Natural killer cell (primary cell): Measurements from ENCODE around the gene PLCH2. TPM values are rescaled to one million over a fixed set of nuclear protein-coding genes. Genes with fewer than 3 reads are reported as not detected.
A peak's percentile ranks its signal among the peaks of the same experiment; 100 is the strongest.

ENCODE experiments used
- ATAC-seq, 3 donors: fragments of 150-1000 bp in 2 of 3; fragments of 200-7000 bp in 1 of 3; cut with Tn5 transposase; 1 replicate in 1 of 3; 2 replicates in 2 of 3; pipeline ENCODE4 v1.10.0; 2021; ENCODE audit warnings: mild to moderate bottlenecking in 2 of 3, moderate library complexity in 2 of 3
- DNase-seq, 2 donors: peaks; one replicate each; pipeline versions ENCODE4 v3.0.0 to v3.0.0-alpha.2; 2013 to 2021; ENCODE audit warnings: mixed read lengths in 1 of 2
- H3K27ac ChIP-seq: one replicate; pipeline ENCODE4 v1.5.1; 2013; ENCODE audit warnings: mild to moderate bottlenecking, low read length
- H3K27me3 ChIP-seq: one replicate; pipeline ENCODE4 v1.6.1; 2013; ENCODE audit warnings: low read length; ENCODE audit not compliant: control insufficient read depth, insufficient read depth
- H3K36me3 ChIP-seq: one replicate; pipeline ENCODE4 v1.6.1; 2013; ENCODE audit warnings: low read length; ENCODE audit not compliant: control insufficient read depth, insufficient read depth
- H3K4me1 ChIP-seq: one replicate; pipeline ENCODE4 v1.6.1; 2013; ENCODE audit warnings: low read length; ENCODE audit not compliant: control insufficient read depth, insufficient read depth
- H3K4me3 ChIP-seq: one replicate; pipeline ENCODE4 v1.5.1; 2013; ENCODE audit warnings: low read length
- H3K9me3 ChIP-seq: one replicate; pipeline ENCODE4 v1.6.1; 2013; ENCODE audit warnings: low read length; ENCODE audit not compliant: control insufficient read depth, insufficient read depth
- H3K27ac Mint-ChIP-seq, 2 donors: one replicate each; pipeline ENCODE4 v1.8.0; 2022; ENCODE audit warnings: mild to moderate bottlenecking in 2 of 2, mixed read lengths in 2 of 2, moderate library complexity in 1 of 2
- H3K27me3 Mint-ChIP-seq, 2 donors: one replicate each; pipeline ENCODE4 v1.8.0; 2022; ENCODE audit warnings: low read depth in 2 of 2, mixed read lengths in 2 of 2
- H3K36me3 Mint-ChIP-seq: one replicate; pipeline ENCODE4 v1.8.0; 2022; ENCODE audit warnings: mixed read lengths
- H3K4me1 Mint-ChIP-seq, 2 donors: one replicate each; pipeline ENCODE4 v1.8.0; 2022; ENCODE audit warnings: mixed read lengths in 2 of 2
- H3K4me3 Mint-ChIP-seq: one replicate; pipeline ENCODE4 v1.8.0; 2022; ENCODE audit warnings: mild to moderate bottlenecking, moderate library complexity, mixed read lengths
- H3K9me3 Mint-ChIP-seq, 2 donors: one replicate each; pipeline ENCODE4 v1.8.0; 2022; ENCODE audit warnings: mixed read lengths in 2 of 2
- WGBS: methylation state at CpG from one replicate; pipeline ENCODE4 v1.1.7; 2013; ENCODE audit warnings: missing lambda C conversion rate; ENCODE audit not compliant: insufficient coverage; 5-methylcytosine and 5-hydroxymethylcytosine counted together
- intact Hi-C: fragments of 100-400 bp; cut with micrococcal nuclease; formaldehyde crosslinking; loops from one replicate; pipeline ENCODE4 v1.14.2; 2022
- total RNA-seq, 4 donors: library from RNA; stranded (reverse); fragments of 120-200 nt in 1 of 4; gene quantifications; one replicate each; pipeline versions ENCODE4 v1.2.3 to v1.2.4, GENCODE V29; 2013 to 2022
- TF ChIP-seq, protein P1 (sequence below): fragments of 200-600 bp; IDR thresholded peaks from one replicate; pipeline ENCODE4 v1.8.0; 2022; ENCODE audit warnings: antibody characterized with exemption

The PLCH2 gene
- total RNA-seq, 3 donors from 2014 or later (not counting 1 experiment from before 2014, with no cell fraction given) = 77.1 to 116 (median 106) TPM

DNA sequence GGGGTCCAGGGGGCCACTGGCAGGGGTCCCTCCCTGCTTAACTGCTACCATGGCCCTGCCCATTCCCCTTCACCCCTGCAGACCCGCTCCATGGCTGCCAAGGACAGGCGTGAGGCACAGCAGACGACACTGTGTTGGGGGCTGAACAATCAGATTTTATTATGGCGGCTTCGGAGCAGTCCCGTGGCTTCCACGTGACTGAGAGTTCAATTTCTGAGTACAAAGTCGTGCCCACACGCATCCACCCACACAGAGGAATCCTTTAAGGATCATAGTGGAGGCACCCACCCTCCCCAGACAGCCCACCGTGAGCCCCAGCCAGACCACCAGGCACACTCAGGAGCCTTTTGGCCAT, 52.5 kb downstream of the PLCH2 start:
- intact Hi-C loops = loop anchor here (5.0 kb wide), 1 partner anchor 59 kb away; the partner anchor contains the start of gene PRXL2B
- Histone ChIP-seq H3K27me3 (peaks cover 39% of the 10 kb centered on the region), H3K9me3 (no peaks in the 10 kb centered on the region), H3K36me3 (no peaks in the 10 kb centered on the region), H3K4me3 (no peak overlapping the region), H3K27ac (no peak overlapping the region), H3K4me1 (peaks cover 58% of the 10 kb centered on the region)
- WGBS = 76% methylated on average over 10 of the region's 10 CpGs
- H3K36me3 Mint-ChIP-seq = no peaks in the 10 kb centered on the region
- no peak overlapping the region for H3K4me3 Mint-ChIP-seq
- peak overlapping the region in 1 of 2 donors; percentile 73 for H3K27ac Mint-ChIP-seq
- H3K9me3 Mint-ChIP-seq = no peaks in the 10 kb centered on the region
- TF ChIP-seq, protein P1, sequence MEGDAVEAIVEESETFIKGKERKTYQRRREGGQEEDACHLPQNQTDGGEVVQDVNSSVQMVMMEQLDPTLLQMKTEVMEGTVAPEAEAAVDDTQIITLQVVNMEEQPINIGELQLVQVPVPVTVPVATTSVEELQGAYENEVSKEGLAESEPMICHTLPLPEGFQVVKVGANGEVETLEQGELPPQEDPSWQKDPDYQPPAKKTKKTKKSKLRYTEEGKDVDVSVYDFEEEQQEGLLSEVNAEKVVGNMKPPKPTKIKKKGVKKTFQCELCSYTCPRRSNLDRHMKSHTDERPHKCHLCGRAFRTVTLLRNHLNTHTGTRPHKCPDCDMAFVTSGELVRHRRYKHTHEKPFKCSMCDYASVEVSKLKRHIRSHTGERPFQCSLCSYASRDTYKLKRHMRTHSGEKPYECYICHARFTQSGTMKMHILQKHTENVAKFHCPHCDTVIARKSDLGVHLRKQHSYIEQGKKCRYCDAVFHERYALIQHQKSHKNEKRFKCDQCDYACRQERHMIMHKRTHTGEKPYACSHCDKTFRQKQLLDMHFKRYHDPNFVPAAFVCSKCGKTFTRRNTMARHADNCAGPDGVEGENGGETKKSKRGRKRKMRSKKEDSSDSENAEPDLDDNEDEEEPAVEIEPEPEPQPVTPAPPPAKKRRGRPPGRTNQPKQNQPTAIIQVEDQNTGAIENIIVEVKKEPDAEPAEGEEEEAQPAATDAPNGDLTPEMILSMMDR = no peak
- H3K27me3 Mint-ChIP-seq = peaks cover 0 to 15% of the 10 kb centered on the region in 2 donors
- H3K4me1 Mint-ChIP-seq = peaks cover 24 to 33% of the 10 kb centered on the region in 2 donors
- ATAC-seq = no peak
- DNase-seq = no peak

DNA sequence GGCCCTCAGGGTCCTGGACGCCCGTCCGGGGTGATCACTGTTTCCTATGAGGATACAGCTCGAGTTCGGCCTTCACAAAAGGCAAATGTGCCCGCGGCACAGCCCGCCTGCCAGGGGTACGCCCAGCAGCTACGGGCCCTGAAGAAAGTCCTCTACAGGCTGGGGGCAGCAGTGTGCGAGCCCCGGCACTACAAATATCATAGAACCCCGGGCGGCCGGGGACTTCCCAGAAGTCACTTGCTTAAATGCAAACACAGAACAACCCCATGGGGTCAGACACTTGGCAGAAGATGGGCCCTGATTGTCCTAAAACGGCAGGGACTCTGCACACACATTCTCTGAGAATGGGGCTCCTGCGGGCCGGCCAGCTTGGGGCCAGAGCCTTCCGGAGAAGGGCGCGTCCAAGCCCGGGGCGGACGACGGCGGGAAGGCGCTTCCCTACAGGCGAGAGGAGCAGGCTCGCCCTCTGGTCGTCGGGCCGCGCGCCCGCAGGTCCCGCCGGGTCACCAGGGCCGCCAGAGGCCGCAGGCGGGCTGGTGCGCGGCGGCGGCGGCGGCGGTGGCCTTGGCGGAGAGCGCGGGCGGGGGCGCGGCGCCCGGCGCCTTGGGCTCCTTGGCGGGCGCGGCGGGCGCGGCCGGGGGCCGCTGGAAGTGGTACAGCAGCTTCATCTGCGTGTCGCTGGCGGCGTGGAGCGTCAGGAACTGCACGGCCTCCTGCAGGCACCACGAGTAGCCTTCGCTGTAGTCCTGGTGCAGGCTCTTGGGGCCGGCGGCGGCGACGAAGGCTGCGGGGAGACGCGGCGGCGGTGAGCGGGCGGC, 53.1 kb downstream of the PLCH2 start:
- Mint-ChIP-seq H3K9me3 (no peaks in the 10 kb centered on the region), H3K4me3 (peak overlapping the region; percentile 88), H3K27ac (peak overlapping the region in 1 of 2 donors; percentile 73), H3K27me3 (peaks cover 0 to 15% of the 10 kb centered on the region in 2 donors), H3K36me3 (no peaks in the 10 kb centered on the region), H3K4me1 (peaks cover 19 to 28% of the 10 kb centered on the region in 2 donors)
- WGBS = 3% methylated on average over 84 of the region's 84 CpGs
- no peaks in the 10 kb centered on the region for H3K9me3 ChIP-seq
- H3K4me3 ChIP-seq = peak overlapping the region; percentile 22
- TF ChIP-seq, protein P1 = no peak
- ATAC-seq (peak; percentile 19 to 34 (median 24)), DNase-seq (peak; percentile 50 to 77)
- peaks cover 52% of the 10 kb centered on the region for H3K4me1 ChIP-seq
- H3K27me3 ChIP-seq = peaks cover 39% of the 10 kb centered on the region
- no peak overlapping the region for H3K27ac ChIP-seq
- intact Hi-C loops = loop anchor here (5.0 kb wide), 1 partner anchor 58 kb away; the partner anchor contains the start of gene PRXL2B
- H3K36me3 ChIP-seq = no peaks in the 10 kb centered on the region

DNA sequence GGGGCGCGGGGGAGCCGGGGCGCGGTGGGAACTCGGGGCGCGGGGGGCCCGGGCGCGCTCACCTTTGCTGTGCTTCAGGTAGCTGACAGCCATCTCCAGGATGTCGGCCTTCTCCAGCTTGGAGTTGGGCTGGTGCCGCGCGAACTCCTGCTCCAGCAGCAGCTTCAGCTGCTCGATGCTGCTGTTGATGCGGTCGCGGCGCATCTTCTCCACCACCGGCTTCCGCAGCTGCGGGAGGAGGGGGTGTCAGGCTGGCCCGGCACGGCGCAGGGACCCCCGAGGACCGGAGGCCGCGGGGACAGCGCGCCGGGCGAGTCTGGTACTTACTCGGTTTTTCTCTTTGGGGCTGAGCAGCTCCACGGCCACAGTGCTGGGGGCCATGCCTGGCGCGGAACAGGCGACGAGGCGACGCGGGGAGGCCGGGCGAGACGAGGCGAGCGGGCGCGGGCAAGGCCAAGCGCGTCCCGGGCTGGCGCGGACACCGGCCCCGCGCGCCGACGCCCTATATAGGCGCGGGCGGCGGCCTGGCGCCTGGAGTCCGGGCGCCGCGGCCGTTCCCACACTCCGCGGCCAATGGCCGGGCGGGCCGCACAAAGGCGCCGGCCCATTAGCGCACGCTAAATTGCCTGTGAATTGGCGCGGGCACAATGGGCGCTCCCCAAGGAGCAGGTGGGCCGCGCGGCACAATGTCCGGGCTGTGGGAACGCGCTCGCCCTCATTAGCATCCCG, 53.9 kb downstream of the PLCH2 start, which contains the start of gene HES5:
Gene HES5, minus strand, starts transcription at position 480 of the 729 bp plus-strand sequence. Its CDS starts 99 bp downstream, at position 381.
- H3K4me3 Mint-ChIP-seq = peak within 1 kb of the TSS; percentile 88
- TF ChIP-seq, protein P1 = no peak
- peaks cover 11 to 20% of the 10 kb centered on the region in 2 donors for H3K4me1 Mint-ChIP-seq
- Histone ChIP-seq H3K27me3 (peaks cover 39% of the 10 kb centered on the region), H3K4me3 (peak within 1 kb of the TSS; percentile 22), H3K36me3 (no peaks in the 10 kb centered on the region), H3K4me1 (peaks cover 45% of the 10 kb centered on the region), H3K9me3 (no peaks in the 10 kb centered on the region), H3K27ac (no peak within 1 kb of the TSS)
- peak in 1 of 2 donors; percentile 54 for DNase-seq
- H3K27ac Mint-ChIP-seq = peak within 1 kb of the TSS in 1 of 2 donors; percentile 73
- no peaks in the 10 kb centered on the region for H3K9me3 Mint-ChIP-seq
- 1% methylated on average over 91 of the region's 91 CpGs for WGBS
- no peaks in the 10 kb centered on the region for H3K36me3 Mint-ChIP-seq
- peaks cover 0 to 15% of the 10 kb centered on the region in 2 donors for H3K27me3 Mint-ChIP-seq
- ATAC-seq = no peak
- intact Hi-C loops = loop anchor here (5.0 kb wide), 1 partner anchor 57 kb away; the partner anchor contains the start of gene PRXL2B
